Activated CD4-positive, CD25-positive, alpha-beta regulatory T cell treated with anti-CD3 and anti-CD28 coated beads, Interleukin-2, amount 50 U/mL, for 24 hours (primary cell): ENCODE measurements around the gene MAVS.
"Not testable (repeated sequence)": the region's sequence is repeated elsewhere in the genome, so short reads cannot be mapped to it uniquely, and the experiment has no call there.

Source experiments
- ATAC-seq, 2 donors: fragments of 150-1000 bp; cut with Tn5 transposase; one replicate each; pipeline ENCODE4 v1.10.0; 2021; ENCODE audit warnings: mild to moderate bottlenecking in 1 of 2, moderate library complexity in 1 of 2

Gene MAVS

GRCh38 chr20:3815703-3816315 is 30.8 kb upstream of the MAVS start:
- ATAC-seq: no peak

GRCh38 chr20:3818155-3819151 is 28.2 kb upstream of the MAVS start:
- ATAC-seq: no peak

GRCh38 chr20:3819411-3820047 is 27.1 kb upstream of the MAVS start:
- ATAC-seq: no peak

GRCh38 chr20:3820048-3820900 is 26.4 kb upstream of the MAVS start, which contains the start of gene AP5S1:
Gene AP5S1 (plus strand): TSS chr20:3820547. CDS start chr20:3822118, 1,571 bp downstream.
- peak; percentile 84 to 85 for ATAC-seq

- no peak for ATAC-seq
These were observed 25.5 kb upstream of the MAVS start for GRCh38 chr20:3820901-3821727.

GRCh38 chr20:3821996-3822395 is 24.6 kb upstream of the MAVS start:
- ATAC-seq: no peak

GRCh38 chr20:3823881-3824280 is 22.8 kb upstream of the MAVS start:
- no peak for ATAC-seq

- no peak for ATAC-seq
These were observed 21.1 kb upstream of the MAVS start for GRCh38 chr20:3825526-3825925.

- no peak for ATAC-seq
These were observed 20.2 kb upstream of the MAVS start for GRCh38 chr20:3826420-3826819.

- no peak for ATAC-seq
These were observed 17.8 kb upstream of the MAVS start for GRCh38 chr20:3828798-3829197.

- not testable (repeated sequence) for ATAC-seq
These were observed 16.7 kb upstream of the MAVS start for GRCh38 chr20:3829891-3830290.

GRCh38 chr20:3836132-3836531 is 10.5 kb upstream of the MAVS start:
- no peak for ATAC-seq

GRCh38 chr20:3839328-3839727 is 7.3 kb upstream of the MAVS start:
- no peak for ATAC-seq

GRCh38 chr20:3840201-3840600 is 6.4 kb upstream of the MAVS start:
- ATAC-seq: not testable (repeated sequence)

GRCh38 chr20:3842348-3842930 is 4.2 kb upstream of the MAVS start:
- ATAC-seq: no peak

GRCh38 chr20:3843490-3843889 is 3.1 kb upstream of the MAVS start:
- no peak for ATAC-seq

GRCh38 chr20:3843990-3844619 is 2.5 kb upstream of the MAVS start:
- ATAC-seq: not testable (repeated sequence)

- ATAC-seq: no peak
These were observed 275 bp upstream of the MAVS start for GRCh38 chr20:3846378-3846739.

GRCh38 chr20:3847429-3847940 is 851 bp downstream of the MAVS start:
- no peak for ATAC-seq

GRCh38 chr20:3848565-3848964 is 1.9 kb downstream of the MAVS start:
- no peak for ATAC-seq
